MM.1S (cell line): ENCODE results near the gene MYO1E.

Source experiments
- DNase-seq: peaks from one replicate; pipeline ENCODE4 v3.0.0-alpha.2; 2015
- H2AFZ ChIP-seq: fragments of 300-600 bp; sonication (generic); 2 replicates; pipeline ENCODE4 v1.6.0; 2016; ENCODE audit warnings: antibody characterized with exemption, low read length
- H3F3A ChIP-seq: fragments of 300-600 bp; sonication (generic); 2 replicates; pipeline ENCODE4 v1.6.1; 2016; ENCODE audit warnings: mild to moderate bottlenecking, antibody characterized with exemption, low read length, moderate library complexity, mixed read lengths; ENCODE audit not compliant: insufficient read depth
- H3K27ac ChIP-seq: fragments of 300-600 bp; sonication (generic); 2 replicates; pipeline ENCODE4 v1.5.1; 2016; ENCODE audit warnings: mild to moderate bottlenecking, low read length
- H3K27me3 ChIP-seq: fragments of 300-600 bp; sonication (generic); replicated peaks from 2 replicates; pipeline ENCODE4 v1.6.0; 2016; ENCODE audit warnings: low read length; ENCODE audit not compliant: insufficient read depth
- H3K36me3 ChIP-seq: fragments of 300-600 bp; sonication (generic); replicated peaks from 2 replicates; pipeline ENCODE4 v1.6.1; 2016; ENCODE audit warnings: mild to moderate bottlenecking, low read length, mixed read lengths; ENCODE audit not compliant: insufficient read depth
- H3K4me1 ChIP-seq: fragments of 300-600 bp; sonication (generic); 2 replicates; pipeline ENCODE4 v1.6.1; 2016; ENCODE audit warnings: low read length, mixed read lengths
- H3K4me2 ChIP-seq: fragments of 300-600 bp; sonication (generic); 2 replicates; pipeline ENCODE4 v1.6.0; 2016; ENCODE audit warnings: low read depth, low read length
- H3K4me3 ChIP-seq: fragments of 300-600 bp; sonication (generic); 2 replicates; pipeline ENCODE4 v1.5.1; 2016; ENCODE audit warnings: low read length, mixed read lengths
- H3K79me2 ChIP-seq: fragments of 300-600 bp; sonication (generic); 2 replicates; pipeline ENCODE4 v1.6.1; 2016; ENCODE audit warnings: mixed run types, low read length, mixed read lengths
- H3K9ac ChIP-seq: fragments of 300-600 bp; sonication (generic); 2 replicates; pipeline ENCODE4 v1.6.1; 2016; ENCODE audit warnings: low read length, mixed read lengths
- H3K9me2 ChIP-seq: fragments of 300-600 bp; sonication (generic); replicated peaks from 2 replicates; pipeline ENCODE4 v1.6.1; 2016; ENCODE audit warnings: mild to moderate bottlenecking, low read length, mixed read lengths; ENCODE audit not compliant: insufficient read depth
- H3K9me3 ChIP-seq: fragments of 300-600 bp; sonication (generic); replicated peaks from 2 replicates; pipeline ENCODE4 v1.6.1; 2016; ENCODE audit warnings: mild to moderate bottlenecking, low read length, mixed read lengths; ENCODE audit not compliant: insufficient read depth
- H4K20me1 ChIP-seq: fragments of 300-600 bp; sonication (generic); 2 replicates; pipeline ENCODE4 v1.6.1; 2016; ENCODE audit warnings: mild to moderate bottlenecking, low read length, moderate library complexity, mixed read lengths; ENCODE audit not compliant: insufficient read depth
- EZH2 ChIP-seq: fragments of 300-600 bp; sonication (generic); optimal IDR thresholded peaks from 2 replicates; pipeline ENCODE3; 2017; ENCODE audit warnings: low read depth, mild to moderate bottlenecking, antibody characterized with exemption, low read length, mixed read lengths
- EZH2phosphoT487 ChIP-seq: fragments of 300-600 bp; sonication (generic); IDR thresholded peaks from 2 replicates; pipeline ENCODE4 v1.6.1; 2018; ENCODE audit warnings: antibody characterized with exemption, low read length
- TF ChIP-seq, protein P1 (sequence below): fragments of 300-600 bp; sonication (generic); IDR thresholded peaks from 2 replicates; pipeline ENCODE4 v1.5.1; 2016; ENCODE audit warnings: antibody characterized with exemption, low read length, mixed read lengths

MYO1E gene

DNA sequence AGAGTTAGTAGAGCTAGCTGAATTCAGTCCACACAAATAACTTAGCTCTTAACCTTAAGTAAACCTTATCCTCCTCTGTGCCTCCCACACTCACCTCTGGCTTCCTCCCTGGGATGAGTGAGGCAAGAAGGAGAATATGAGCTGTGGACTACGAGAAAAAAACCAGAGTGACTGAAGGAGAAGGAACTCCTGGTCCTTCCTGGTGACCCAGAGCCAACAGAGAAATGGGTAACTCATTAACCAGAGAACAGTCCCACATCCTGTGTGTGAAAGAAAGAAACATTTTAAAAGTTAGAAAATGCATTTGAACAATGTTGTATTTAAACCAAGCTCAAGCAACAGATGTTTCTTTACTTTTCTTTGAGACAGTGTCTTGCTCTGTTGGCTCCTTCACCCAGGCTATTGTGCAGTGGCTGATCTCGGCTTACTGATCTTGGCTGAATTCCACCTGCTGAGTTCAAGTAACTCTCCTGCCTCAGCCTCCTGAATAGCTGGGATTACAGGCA lies 37.8 kb upstream of the MYO1E start:
- Histone ChIP-seq H3K9me2 (no peaks in the 10 kb centered on the region), H2AFZ (no peak overlapping the region), H3K4me3 (no peak overlapping the region), H4K20me1 (no peaks in the 10 kb centered on the region), H3K27ac (no peak overlapping the region), H3K36me3 (no peaks in the 10 kb centered on the region), H3K4me1 (peaks cover 15% of the 10 kb centered on the region), H3K9me3 (no peaks in the 10 kb centered on the region), H3K9ac (no peak overlapping the region), H3F3A (no peaks in the 10 kb centered on the region), H3K79me2 (no peaks in the 10 kb centered on the region), H3K27me3 (no peaks in the 10 kb centered on the region), H3K4me2 (no peak overlapping the region)
- TF ChIP-seq EZH2, result no peak
- TF ChIP-seq EZH2phosphoT487, result no peak
- TF ChIP-seq, protein P1, sequence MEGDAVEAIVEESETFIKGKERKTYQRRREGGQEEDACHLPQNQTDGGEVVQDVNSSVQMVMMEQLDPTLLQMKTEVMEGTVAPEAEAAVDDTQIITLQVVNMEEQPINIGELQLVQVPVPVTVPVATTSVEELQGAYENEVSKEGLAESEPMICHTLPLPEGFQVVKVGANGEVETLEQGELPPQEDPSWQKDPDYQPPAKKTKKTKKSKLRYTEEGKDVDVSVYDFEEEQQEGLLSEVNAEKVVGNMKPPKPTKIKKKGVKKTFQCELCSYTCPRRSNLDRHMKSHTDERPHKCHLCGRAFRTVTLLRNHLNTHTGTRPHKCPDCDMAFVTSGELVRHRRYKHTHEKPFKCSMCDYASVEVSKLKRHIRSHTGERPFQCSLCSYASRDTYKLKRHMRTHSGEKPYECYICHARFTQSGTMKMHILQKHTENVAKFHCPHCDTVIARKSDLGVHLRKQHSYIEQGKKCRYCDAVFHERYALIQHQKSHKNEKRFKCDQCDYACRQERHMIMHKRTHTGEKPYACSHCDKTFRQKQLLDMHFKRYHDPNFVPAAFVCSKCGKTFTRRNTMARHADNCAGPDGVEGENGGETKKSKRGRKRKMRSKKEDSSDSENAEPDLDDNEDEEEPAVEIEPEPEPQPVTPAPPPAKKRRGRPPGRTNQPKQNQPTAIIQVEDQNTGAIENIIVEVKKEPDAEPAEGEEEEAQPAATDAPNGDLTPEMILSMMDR, result no peak
- no peak for DNase-seq

DNA sequence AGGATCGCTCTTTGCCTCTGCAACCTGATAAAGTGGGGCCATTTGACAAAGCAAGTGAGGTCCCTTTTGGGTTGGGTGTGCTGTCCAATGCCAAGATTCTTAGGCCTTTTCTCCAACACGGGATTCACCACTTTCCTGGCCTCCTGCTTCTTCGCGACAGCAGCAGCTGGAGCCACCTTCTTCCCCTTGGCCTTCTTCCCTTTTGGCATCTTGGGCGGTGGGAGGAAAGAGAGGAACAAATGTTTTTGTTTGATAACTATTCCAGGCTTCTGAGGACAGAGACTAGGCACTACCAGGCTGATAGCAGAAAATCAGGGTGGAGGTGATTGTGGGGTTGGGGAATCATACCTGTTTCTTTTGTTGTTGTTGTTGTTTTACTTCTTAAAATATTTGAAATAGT lies 35.3 kb upstream of the MYO1E start:
- Histone ChIP-seq H3K27me3 (no peaks in the 10 kb centered on the region), H3F3A (no peaks in the 10 kb centered on the region), H3K27ac (no peak overlapping the region), H2AFZ (no peak overlapping the region), H3K36me3 (no peaks in the 10 kb centered on the region), H3K79me2 (no peaks in the 10 kb centered on the region), H3K4me3 (no peak overlapping the region), H3K9ac (no peak overlapping the region), H3K4me1 (peaks cover 7% of the 10 kb centered on the region), H3K9me2 (no peaks in the 10 kb centered on the region), H4K20me1 (no peaks in the 10 kb centered on the region), H3K9me3 (no peaks in the 10 kb centered on the region), H3K4me2 (no peak overlapping the region)
- no peak for DNase-seq
- no peak for TF ChIP-seq EZH2phosphoT487
- TF ChIP-seq EZH2, result no peak
- TF ChIP-seq, protein P1, result no peak

DNA sequence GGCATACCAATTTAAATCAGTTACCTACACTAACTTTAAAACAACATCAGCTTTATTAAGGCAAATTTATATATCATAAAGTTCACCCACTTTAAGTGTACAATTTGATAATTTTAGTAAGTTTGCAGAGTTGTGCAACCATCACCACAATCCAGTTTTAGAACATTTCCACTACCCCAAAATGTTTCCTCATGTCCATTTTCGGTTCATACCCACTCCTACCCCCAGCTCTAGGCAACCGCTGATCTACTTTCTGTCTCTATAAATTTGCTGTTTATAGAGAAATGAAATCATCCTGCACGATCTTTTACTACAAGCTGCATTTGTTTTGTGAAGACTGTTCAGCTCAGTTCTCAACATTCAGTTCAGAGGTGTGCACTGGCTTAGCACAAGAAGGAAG lies 33.8 kb upstream of the MYO1E start:
- Histone ChIP-seq H4K20me1 (no peaks in the 10 kb centered on the region), H3K27ac (no peak overlapping the region), H3K9me2 (no peaks in the 10 kb centered on the region), H3K4me3 (no peak overlapping the region), H3K9ac (no peak overlapping the region), H3K9me3 (no peaks in the 10 kb centered on the region), H2AFZ (no peak overlapping the region), H3K36me3 (no peaks in the 10 kb centered on the region), H3K4me1 (peaks cover 5% of the 10 kb centered on the region), H3F3A (no peaks in the 10 kb centered on the region), H3K4me2 (peak overlapping the region; percentile 39), H3K79me2 (no peaks in the 10 kb centered on the region), H3K27me3 (no peaks in the 10 kb centered on the region)
- peak; percentile 10 for DNase-seq
- TF ChIP-seq EZH2phosphoT487 (no peak), EZH2 (no peak)
- TF ChIP-seq, protein P1, result no peak
